K562 (cell line): ENCODE data around the gene CFAP141. TPM values are rescaled to one million over a fixed set of nuclear protein-coding genes. Genes with fewer than 3 reads are reported as not detected.

ENCODE experiments used
- AFF1 ChIP-seq, 2 experiments: fragments of 450-650 bp; IDR thresholded peaks; 2 replicates each; pipeline ENCODE4 v1.6.1; 2018; ENCODE audit warnings: mild to moderate bottlenecking in 2 of 2, low read depth in 1 of 2; ENCODE audit not compliant: partially characterized antibody in 2 of 2
- ARID1B ChIP-seq: fragments of 450-650 bp; IDR thresholded peaks from 2 replicates; pipeline ENCODE4 v1.6.1; 2016; ENCODE audit warnings: antibody characterized with exemption, mild to moderate bottlenecking, inconsistent platforms
- E2F5 ChIP-seq: sonication (generic); formaldehyde crosslinking; IDR thresholded peaks from 2 replicates; pipeline ENCODE4 v1.8.0; 2022; ENCODE audit warnings: mild to moderate bottlenecking, missing genetic modification reagents
- EP400 ChIP-seq: fragments of 450-650 bp; IDR thresholded peaks from 2 replicates; pipeline ENCODE4 v1.6.1; 2017; ENCODE audit warnings: antibody characterized with exemption, mild to moderate bottlenecking, moderate library complexity
- HDAC3 ChIP-seq: fragments of 450-650 bp; IDR thresholded peaks from 2 replicates; pipeline ENCODE4 v1.6.1; 2018; ENCODE audit warnings: borderline replicate concordance, mild to moderate bottlenecking, moderate library complexity; ENCODE audit not compliant: partially characterized antibody
- JUND ChIP-seq, 2 experiments: IDR thresholded peaks; 2 replicates in 1 of 2; 3 replicates in 1 of 2; pipeline ENCODE4 v1.6.1; 2011; ENCODE audit warnings: borderline replicate concordance in 2 of 2, low read depth in 2 of 2, low read length in 2 of 2, improper control_type of control experiment in 1 of 2, missing biosample characterization in 1 of 2, missing genetic modification characterization in 1 of 2, missing genetic modification reagents in 1 of 2
- KLF6 ChIP-seq: fragments of 250-450 bp; sonication (Bioruptor Pico); IDR thresholded peaks from 2 replicates; pipeline ENCODE4 v1.4.0; 2020; ENCODE audit warnings: mild to moderate bottlenecking, moderate library complexity, borderline replicate concordance
- MYNN ChIP-seq, 2 experiments: sonication (generic); formaldehyde crosslinking in 1 of 2; IDR thresholded peaks; 2 replicates each; pipeline versions ENCODE4 v1.5.0 to v1.6.1; 2016 to 2020; ENCODE audit warnings: antibody characterized with exemption in 1 of 2, missing genetic modification reagents in 1 of 2
- NCOR1 ChIP-seq: fragments of 450-650 bp; IDR thresholded peaks from 2 replicates; pipeline ENCODE4 v1.6.1; 2016; ENCODE audit warnings: mild to moderate bottlenecking, moderate library complexity
- PKNOX1 ChIP-seq: fragments of 450-650 bp; IDR thresholded peaks from 2 replicates; pipeline ENCODE4 v1.6.1; 2016
- POLR2B ChIP-seq: fragments of 450-650 bp; IDR thresholded peaks from 2 replicates; pipeline ENCODE4 v1.6.1; 2018; ENCODE audit warnings: low read depth; ENCODE audit not compliant: partially characterized antibody
- POLR2G ChIP-seq: fragments of 200-400 bp; formaldehyde crosslinking; IDR thresholded peaks from 2 replicates; pipeline ENCODE4 v1.6.1; 2017; ENCODE audit warnings: low read depth, mild to moderate bottlenecking, antibody characterized with exemption, low read length, moderate library complexity
- SMARCA4 ChIP-seq: fragments of 450-650 bp; IDR thresholded peaks from 2 replicates; pipeline ENCODE4 v1.6.1; 2016
- TAF1 ChIP-seq: IDR thresholded peaks from 2 replicates; pipeline ENCODE4 v1.6.1; 2011; ENCODE audit warnings: mild to moderate bottlenecking, low read length, moderate library complexity; ENCODE audit not compliant: insufficient read depth, control insufficient read depth, severe bottlenecking; ENCODE audit errors: extremely low read depth
- TAF9B ChIP-seq: fragments of 450-650 bp; IDR thresholded peaks from 2 replicates; pipeline ENCODE4 v1.6.1; 2018; ENCODE audit warnings: mild to moderate bottlenecking; ENCODE audit not compliant: partially characterized antibody
- TAL1 ChIP-seq: fragments of 450-650 bp; IDR thresholded peaks from 2 replicates; pipeline ENCODE4 v1.6.1; 2016; ENCODE audit warnings: mild to moderate bottlenecking
- ZFP36 ChIP-seq: fragments of 150-350 bp; IDR thresholded peaks from 2 replicates; pipeline ENCODE4 v1.6.1; 2018; ENCODE audit warnings: low read length, low read depth; ENCODE audit not compliant: partially characterized antibody
- polyA plus RNA-seq, 8 experiments: library from polyadenylated mRNA; depleted of rRNA in 4 of 8; stranded (reverse) in 5 of 8; unstranded in 3 of 8; fragments of >200 nt; fragmentation: Nextera tagmentation in 2 of 8; fragmentation: Illumina TruSeq in 1 of 8; extraction: Ambion mirVana in 2 of 8; extraction: Trizol in 1 of 8; gene quantifications; 2 replicates each; pipeline versions ENCODE4 v1.2.1 to v1.2.3, GENCODE V29; 2011 to 2014; ENCODE audit warnings: inconsistent platforms in 1 of 8, missing spikeins in 1 of 8
- total RNA-seq, 7 experiments: library from RNA; depleted of rRNA in 6 of 7; stranded (reverse); fragments of >200 nt in 6 of 7; fragmentation: Illumina TruSeq in 2 of 7; extraction: Trizol in 2 of 7; gene quantifications; 2 replicates each; pipeline versions ENCODE4 v1.2.1 to v1.2.3, GENCODE V29; 2011 to 2021; ENCODE audit warnings: low replicate concordance in 1 of 7

Gene CFAP141
- total and polyA plus RNA-seq, 9 of the 15 experiments (the other 6 are each of a cell fraction or from before 2014, with no cell fraction given): not detected

GRCh38 chr1:154157520-154158306 lies 48.4 kb downstream of the CFAP141 start (continued):
- TF ChIP-seq POLR2G: peak; percentile 36; the same call in 1 of the 2 replicates
- peak; percentile 9 to 90 for TF ChIP-seq AFF1 (IDR thresholded peaks at IDR 0.05; ENCODE audit: low read depth in 1 of 2, partially characterized antibody in 2 of 2)
- peak; percentile 64; the same call in 1 of the 2 replicates for TF ChIP-seq MYNN (IDR thresholded peaks at IDR 0.05)
- no peak for TF ChIP-seq MYNN (CRISPR knock-in tag; IDR thresholded peaks at IDR 0.05)
- TF ChIP-seq PKNOX1: peak; percentile 81
- peak; percentile 64 for TF ChIP-seq TAL1
- peak; percentile 93 for TF ChIP-seq JUND (IDR thresholded peaks at IDR 0.05; ENCODE audit: borderline replicate concordance, low read depth, low read length)
- TF ChIP-seq JUND (tag; IDR thresholded peaks at IDR 0.05; ENCODE audit: borderline replicate concordance, low read depth, low read length): peak; percentile 92; the same call in 2 of the 3 replicates
- peak; percentile 88 for TF ChIP-seq EP400
- TF ChIP-seq TAF1: peak; percentile 61
- peak; percentile 93 for TF ChIP-seq SMARCA4
- TF ChIP-seq NCOR1: peak; percentile 86
- peak; percentile 45; the same call in 1 of the 2 replicates for TF ChIP-seq KLF6 (CRISPR knock-in tag)
- peak; percentile 89 for TF ChIP-seq HDAC3
- TF ChIP-seq ZFP36: peak; percentile 49
- TF ChIP-seq POLR2B: peak; percentile 64
- TF ChIP-seq TAF9B: peak; percentile 79
- TF ChIP-seq ARID1B: peak; percentile 93
- no peak for TF ChIP-seq E2F5
